ENCODE measurements around the gene ATP8A2.
"Not testable (repeated sequence)": the region's sequence is repeated elsewhere in the genome, so short reads cannot be mapped to it uniquely, and the experiment has no call there.

Gene ATP8A2

DNA sequence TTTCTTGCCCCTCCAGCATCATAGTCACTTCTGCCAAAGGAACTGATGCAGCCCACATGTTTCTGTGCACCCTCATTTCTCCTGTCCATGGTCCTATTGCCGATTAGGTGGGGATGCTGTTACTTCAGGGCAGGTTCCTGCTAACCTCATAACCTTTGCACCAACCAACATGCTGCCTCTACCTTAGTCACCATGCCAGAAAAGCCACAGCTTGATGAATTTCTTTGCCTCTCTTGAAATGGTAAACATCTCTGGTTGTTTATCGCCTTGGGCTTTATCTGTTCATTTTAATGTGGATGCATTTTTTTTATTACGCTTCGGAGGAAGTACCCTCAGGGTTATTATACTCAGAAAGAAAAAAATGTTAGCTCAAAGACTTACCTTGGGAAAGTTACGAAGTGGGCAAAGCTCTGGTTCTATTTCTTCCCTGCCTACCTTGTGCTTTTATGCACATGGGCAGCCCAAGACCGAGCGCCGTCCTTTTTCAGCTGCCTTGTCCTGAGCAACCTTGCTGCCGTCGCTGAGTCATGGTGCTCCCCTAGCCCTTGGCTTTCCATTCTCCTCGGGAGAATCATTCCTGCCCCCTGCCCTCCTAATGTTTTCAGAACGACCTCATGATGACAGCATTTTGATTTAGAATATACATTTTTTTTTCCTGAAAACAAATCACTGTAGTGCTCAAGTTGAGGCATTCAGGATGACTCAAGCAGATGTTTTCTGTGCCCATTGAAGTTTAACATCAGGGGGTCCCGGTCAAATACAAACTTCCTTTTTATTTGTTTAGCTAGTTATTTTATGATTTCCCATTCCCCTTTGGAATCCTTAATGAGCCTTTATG, 400.1 kb downstream of the ATP8A2 start:
- Histone ChIP-seq H4K20me1 (ENCODE audit: insufficient read depth, low read length) (no peaks in the 10 kb centered on the region), H3K79me2 (ENCODE audit: low read length) (no peaks in the 10 kb centered on the region), H3K9ac (ENCODE audit: low read length) (no peak overlapping the region), H3K9me2 (replicated peaks; ENCODE audit: insufficient read depth, low read length) (no peaks in the 10 kb centered on the region), H3F3A (ENCODE audit: insufficient read depth, low read length) (no peaks in the 10 kb centered on the region), H2AFZ (ENCODE audit: low read length) (no peak overlapping the region), H3K9me3 (replicated peaks; ENCODE audit: insufficient read depth, low read length) (no peaks in the 10 kb centered on the region), H3K4me2 (ENCODE audit: low read depth, low read length) (no peak overlapping the region), H3K27me3 (replicated peaks; ENCODE audit: insufficient read depth, low read length) (no peaks in the 10 kb centered on the region), H3K4me1 (ENCODE audit: low read length) (no peaks in the 10 kb centered on the region), H3K27ac (ENCODE audit: low read length) (no peak overlapping the region), H3K4me3 (ENCODE audit: low read length) (no peak overlapping the region), H3K36me3 (replicated peaks; ENCODE audit: insufficient read depth, low read length) (no peaks in the 10 kb centered on the region)
- TF ChIP-seq, protein P1, sequence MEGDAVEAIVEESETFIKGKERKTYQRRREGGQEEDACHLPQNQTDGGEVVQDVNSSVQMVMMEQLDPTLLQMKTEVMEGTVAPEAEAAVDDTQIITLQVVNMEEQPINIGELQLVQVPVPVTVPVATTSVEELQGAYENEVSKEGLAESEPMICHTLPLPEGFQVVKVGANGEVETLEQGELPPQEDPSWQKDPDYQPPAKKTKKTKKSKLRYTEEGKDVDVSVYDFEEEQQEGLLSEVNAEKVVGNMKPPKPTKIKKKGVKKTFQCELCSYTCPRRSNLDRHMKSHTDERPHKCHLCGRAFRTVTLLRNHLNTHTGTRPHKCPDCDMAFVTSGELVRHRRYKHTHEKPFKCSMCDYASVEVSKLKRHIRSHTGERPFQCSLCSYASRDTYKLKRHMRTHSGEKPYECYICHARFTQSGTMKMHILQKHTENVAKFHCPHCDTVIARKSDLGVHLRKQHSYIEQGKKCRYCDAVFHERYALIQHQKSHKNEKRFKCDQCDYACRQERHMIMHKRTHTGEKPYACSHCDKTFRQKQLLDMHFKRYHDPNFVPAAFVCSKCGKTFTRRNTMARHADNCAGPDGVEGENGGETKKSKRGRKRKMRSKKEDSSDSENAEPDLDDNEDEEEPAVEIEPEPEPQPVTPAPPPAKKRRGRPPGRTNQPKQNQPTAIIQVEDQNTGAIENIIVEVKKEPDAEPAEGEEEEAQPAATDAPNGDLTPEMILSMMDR (IDR thresholded peaks at IDR 0.05; ENCODE audit: low read length) = no peak
- DNase-seq = no peak

DNA sequence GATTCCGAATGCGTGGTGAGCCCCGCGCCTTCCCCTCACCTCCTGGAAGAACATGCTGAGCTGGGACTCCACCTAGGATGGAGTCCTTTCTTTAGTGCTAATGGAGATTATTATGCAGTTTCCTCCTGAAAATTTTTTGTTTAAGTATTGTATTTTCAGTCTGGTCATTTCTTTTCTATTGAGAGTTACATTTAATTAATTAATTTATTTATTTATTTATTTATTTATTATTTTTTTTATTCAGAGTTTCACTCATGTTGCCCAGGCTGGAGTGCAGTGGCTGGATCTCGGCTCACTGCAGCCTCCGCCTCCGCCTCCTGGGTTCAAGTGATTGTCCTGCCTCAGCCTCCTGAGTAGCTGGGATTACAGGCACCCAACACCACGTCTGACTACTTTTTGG, 400.8 kb downstream of the ATP8A2 start:
- H3K9ac ChIP-seq (ENCODE audit: low read length); H3K79me2 ChIP-seq (ENCODE audit: low read length); DNase-seq; H4K20me1 ChIP-seq (ENCODE audit: insufficient read depth, low read length); H3K4me3 ChIP-seq (ENCODE audit: low read length); H3F3A ChIP-seq (ENCODE audit: insufficient read depth, low read length); H2AFZ ChIP-seq (ENCODE audit: low read length); H3K36me3 ChIP-seq (replicated peaks; ENCODE audit: insufficient read depth, low read length); H3K27ac ChIP-seq (ENCODE audit: low read length); H3K27me3 ChIP-seq (replicated peaks; ENCODE audit: insufficient read depth, low read length); H3K9me2 ChIP-seq (replicated peaks; ENCODE audit: insufficient read depth, low read length); H3K4me2 ChIP-seq (ENCODE audit: low read depth, low read length); H3K9me3 ChIP-seq (replicated peaks; ENCODE audit: insufficient read depth, low read length); H3K4me1 ChIP-seq (ENCODE audit: low read length): not testable (repeated sequence)

DNA sequence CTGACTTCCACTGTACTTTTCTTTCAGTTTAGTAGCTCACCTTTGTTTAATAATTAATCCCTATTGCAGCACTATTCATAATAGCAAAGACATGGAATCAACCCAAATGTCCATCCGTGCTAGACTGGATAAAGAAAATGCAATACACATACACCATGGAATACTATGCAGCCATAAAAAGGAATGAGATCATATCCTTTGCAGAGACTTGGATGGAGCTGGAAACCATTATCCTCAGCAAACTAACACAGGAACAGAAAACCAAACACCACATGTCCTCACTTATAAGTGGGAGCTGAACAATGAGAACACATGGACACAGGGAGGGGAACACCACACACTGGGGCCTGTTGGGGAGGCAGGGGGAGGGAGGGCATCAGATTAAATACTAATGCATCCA, 402.3 kb downstream of the ATP8A2 start:
- not testable (repeated sequence) for H3K4me2 ChIP-seq (ENCODE audit: low read depth, low read length); H2AFZ ChIP-seq (ENCODE audit: low read length); H3K9me2 ChIP-seq (replicated peaks; ENCODE audit: insufficient read depth, low read length); H3K4me3 ChIP-seq (ENCODE audit: low read length); H3F3A ChIP-seq (ENCODE audit: insufficient read depth, low read length); H3K9ac ChIP-seq (ENCODE audit: low read length); H3K79me2 ChIP-seq (ENCODE audit: low read length); H4K20me1 ChIP-seq (ENCODE audit: insufficient read depth, low read length); H3K9me3 ChIP-seq (replicated peaks; ENCODE audit: insufficient read depth, low read length); H3K36me3 ChIP-seq (replicated peaks; ENCODE audit: insufficient read depth, low read length); H3K27ac ChIP-seq (ENCODE audit: low read length); DNase-seq; H3K27me3 ChIP-seq (replicated peaks; ENCODE audit: insufficient read depth, low read length)
- peaks cover 14% of the 10 kb centered on the region for H3K4me1 ChIP-seq (ENCODE audit: low read length)

DNA sequence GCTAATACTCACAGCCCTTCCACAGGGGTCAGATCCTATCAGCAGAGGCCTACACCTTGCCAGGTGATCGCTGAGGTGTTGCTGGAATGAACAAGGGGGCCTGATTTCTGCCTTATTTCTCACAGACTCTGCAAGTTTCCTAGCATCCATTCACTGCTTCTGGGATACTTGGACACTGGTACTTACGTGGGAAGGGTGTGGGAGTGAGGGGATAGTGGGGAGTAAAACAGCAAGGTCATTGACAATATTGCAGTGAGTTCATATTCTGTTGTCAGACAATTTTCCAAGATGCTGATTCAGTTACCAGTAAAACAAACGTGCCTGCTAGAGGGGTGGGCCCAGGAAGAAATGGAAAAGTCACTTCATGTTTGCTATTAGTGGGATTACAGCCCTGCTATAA, 403.5 kb downstream of the ATP8A2 start:
- no peak overlapping the region for H3K4me2 ChIP-seq (ENCODE audit: low read depth, low read length)
- H3K4me1 ChIP-seq (ENCODE audit: low read length) = peaks cover 14% of the 10 kb centered on the region
- H3F3A ChIP-seq (ENCODE audit: insufficient read depth, low read length) = no peaks in the 10 kb centered on the region
- H3K27ac ChIP-seq (ENCODE audit: low read length) = no peak overlapping the region
- no peaks in the 10 kb centered on the region for H3K9me3 ChIP-seq (replicated peaks; ENCODE audit: insufficient read depth, low read length)
- no peaks in the 10 kb centered on the region for H3K9me2 ChIP-seq (replicated peaks; ENCODE audit: insufficient read depth, low read length)
- no peaks in the 10 kb centered on the region for H3K36me3 ChIP-seq (replicated peaks; ENCODE audit: insufficient read depth, low read length)
- no peak overlapping the region for H2AFZ ChIP-seq (ENCODE audit: low read length)
- TF ChIP-seq EZH2phosphoT487 (IDR thresholded peaks at IDR 0.05; ENCODE audit: low read length) = no peak
- TF ChIP-seq EZH2 (optimal IDR thresholded peaks at IDR 0.05; ENCODE audit: low read depth, low read length) = no peak
- TF ChIP-seq, protein P1 (IDR thresholded peaks at IDR 0.05; ENCODE audit: low read length) = no peak
- no peaks in the 10 kb centered on the region for H3K27me3 ChIP-seq (replicated peaks; ENCODE audit: insufficient read depth, low read length)
- DNase-seq = no peak
- no peak overlapping the region for H3K9ac ChIP-seq (ENCODE audit: low read length)
- H4K20me1 ChIP-seq (ENCODE audit: insufficient read depth, low read length) = no peaks in the 10 kb centered on the region
- H3K4me3 ChIP-seq (ENCODE audit: low read length) = no peak overlapping the region
- H3K79me2 ChIP-seq (ENCODE audit: low read length) = no peaks in the 10 kb centered on the region

All from MM.1S (cell line).